AG04449 (cell line): ENCODE results near the gene MYO5C.
A peak's percentile ranks its signal among the peaks of the same experiment; 100 is the strongest.
"Not testable (repeated sequence)": the region's sequence is repeated elsewhere in the genome, so short reads cannot be mapped to it uniquely, and the experiment has no call there.

Experiments used
- CTCF ChIA-PET: fragments of 350-600 bp; formaldehyde crosslinking; extraction: SDS; loops from one replicate; lab custom pipeline; 2021; ENCODE audit warnings: antibody characterized with exemption; lab: Yijun Ruan, JAX
- POLR2A ChIA-PET: fragments of 400-600, 350-600 bp; formaldehyde crosslinking; extraction: SDS; loops from one replicate; lab custom pipeline; 2020; ENCODE audit warnings: antibody characterized with exemption, inconsistent platforms; lab: Yijun Ruan, JAX
- DNase-seq: peaks from one replicate; pipeline ENCODE4 v3.0.0-alpha.2; 2010; ENCODE audit warnings: low read depth, low spot score
- H3K4me3 ChIP-seq: 2 replicates; pipeline ENCODE4 v1.5.1; 2011; ENCODE audit warnings: low read depth, mild to moderate bottlenecking, control low read depth, low read length
- TF ChIP-seq, protein P1 (sequence below): IDR thresholded peaks from one replicate; pipeline ENCODE4 v1.5.1; 2011; ENCODE audit warnings: mild to moderate bottlenecking, moderate library complexity, low read length, control low read depth, inconsistent platforms; ENCODE audit not compliant: insufficient read depth; ENCODE audit errors: missing control alignments

MYO5C gene

GRCh38 chr15:52178765-52179164 is 116.8 kb downstream of the MYO5C start:
- CTCF ChIA-PET, result interaction anchor here (0.6 to 4.1 kb wide), 12 partner anchors 9 to 289 kb away, joined by 3 to 20 read pairs (median 4); no protein-coding TSS in a partner anchor
- TF ChIP-seq, protein P1, sequence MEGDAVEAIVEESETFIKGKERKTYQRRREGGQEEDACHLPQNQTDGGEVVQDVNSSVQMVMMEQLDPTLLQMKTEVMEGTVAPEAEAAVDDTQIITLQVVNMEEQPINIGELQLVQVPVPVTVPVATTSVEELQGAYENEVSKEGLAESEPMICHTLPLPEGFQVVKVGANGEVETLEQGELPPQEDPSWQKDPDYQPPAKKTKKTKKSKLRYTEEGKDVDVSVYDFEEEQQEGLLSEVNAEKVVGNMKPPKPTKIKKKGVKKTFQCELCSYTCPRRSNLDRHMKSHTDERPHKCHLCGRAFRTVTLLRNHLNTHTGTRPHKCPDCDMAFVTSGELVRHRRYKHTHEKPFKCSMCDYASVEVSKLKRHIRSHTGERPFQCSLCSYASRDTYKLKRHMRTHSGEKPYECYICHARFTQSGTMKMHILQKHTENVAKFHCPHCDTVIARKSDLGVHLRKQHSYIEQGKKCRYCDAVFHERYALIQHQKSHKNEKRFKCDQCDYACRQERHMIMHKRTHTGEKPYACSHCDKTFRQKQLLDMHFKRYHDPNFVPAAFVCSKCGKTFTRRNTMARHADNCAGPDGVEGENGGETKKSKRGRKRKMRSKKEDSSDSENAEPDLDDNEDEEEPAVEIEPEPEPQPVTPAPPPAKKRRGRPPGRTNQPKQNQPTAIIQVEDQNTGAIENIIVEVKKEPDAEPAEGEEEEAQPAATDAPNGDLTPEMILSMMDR, result no peak
- peak overlapping the region; percentile 92 for H3K4me3 ChIP-seq
- POLR2A ChIA-PET, result interaction anchor here (0.8 to 1.0 kb wide), 2 partner anchors 35 to 48 kb away, joined by 3 read pairs; no protein-coding TSS in a partner anchor
- DNase-seq, result no peak

GRCh38 chr15:52172869-52173268 is 122.7 kb downstream of the MYO5C start:
- TF ChIP-seq, protein P1, result no peak
- ChIA-PET CTCF (interaction anchor here (1.3 to 6.0 kb wide), 3 partner anchors 8 to 36 kb away, joined by 3 to 27 read pairs (median 8); no protein-coding TSS in a partner anchor), POLR2A (no interaction called here)
- H3K4me3 ChIP-seq, result no peak overlapping the region
- no peak for DNase-seq

- ChIA-PET CTCF (interaction anchor here (1.2 to 6.0 kb wide), 4 partner anchors 12 to 104 kb away, joined by 3 to 27 read pairs (median 4); no protein-coding TSS in a partner anchor), POLR2A (no interaction called here)
- no peak overlapping the region for H3K4me3 ChIP-seq
- DNase-seq, result no peak
- TF ChIP-seq, protein P1, result no peak
These were observed 123.8 kb downstream of the MYO5C start for GRCh38 chr15:52171807-52172206.

DNA sequence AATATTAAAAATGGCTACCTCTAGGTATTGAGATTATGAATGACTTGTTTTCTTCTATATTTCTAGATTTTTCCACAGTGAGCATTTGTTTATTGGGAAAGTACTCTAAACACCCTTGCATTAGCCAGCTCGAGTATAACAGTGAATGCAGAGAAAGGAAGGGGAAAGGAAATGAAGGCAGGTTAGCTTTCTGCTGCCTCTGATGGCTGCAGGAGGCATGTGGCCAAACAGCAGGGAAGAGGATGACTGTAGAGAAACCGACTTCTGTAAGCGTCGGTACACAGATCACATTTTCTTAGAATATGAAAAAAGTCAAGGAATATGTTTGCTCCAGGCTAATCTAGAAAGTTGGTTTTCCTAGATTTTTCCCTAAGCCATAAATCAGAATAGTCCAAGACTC is 124.2 kb downstream of the MYO5C start:
- ChIA-PET CTCF (interaction anchor here (1.2 to 6.0 kb wide), 6 partner anchors 9 to 190 kb away, joined by 3 to 27 read pairs (median 4); no protein-coding TSS in a partner anchor), POLR2A (no interaction called here)
- no peak overlapping the region for H3K4me3 ChIP-seq
- TF ChIP-seq, protein P1, result no peak
- DNase-seq, result no peak

DNA sequence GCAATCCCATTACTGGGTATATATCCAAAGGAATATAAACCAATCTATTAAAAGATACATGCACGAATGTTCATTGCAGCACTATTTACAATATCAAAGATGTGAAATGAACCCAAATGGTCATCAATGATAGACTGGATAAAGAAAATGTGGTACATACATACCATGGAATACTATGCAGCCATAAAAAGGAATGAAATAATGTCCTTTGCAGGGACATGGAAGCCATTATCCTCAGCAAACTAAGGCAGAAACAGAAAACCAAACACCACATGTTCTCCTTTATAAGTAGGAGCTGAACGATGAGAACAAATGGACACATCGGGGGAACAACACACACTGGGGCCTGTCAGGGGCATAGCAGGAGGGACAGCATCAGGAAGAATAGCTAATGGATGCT is 125.4 kb downstream of the MYO5C start:
- DNase-seq, H3K4me3 ChIP-seq, POLR2A ChIA-PET: not testable (repeated sequence)
- CTCF ChIA-PET, result interaction anchor here (1.2 kb wide), 2 partner anchors 8 to 189 kb away, joined by 3 read pairs; no protein-coding TSS in a partner anchor

DNA sequence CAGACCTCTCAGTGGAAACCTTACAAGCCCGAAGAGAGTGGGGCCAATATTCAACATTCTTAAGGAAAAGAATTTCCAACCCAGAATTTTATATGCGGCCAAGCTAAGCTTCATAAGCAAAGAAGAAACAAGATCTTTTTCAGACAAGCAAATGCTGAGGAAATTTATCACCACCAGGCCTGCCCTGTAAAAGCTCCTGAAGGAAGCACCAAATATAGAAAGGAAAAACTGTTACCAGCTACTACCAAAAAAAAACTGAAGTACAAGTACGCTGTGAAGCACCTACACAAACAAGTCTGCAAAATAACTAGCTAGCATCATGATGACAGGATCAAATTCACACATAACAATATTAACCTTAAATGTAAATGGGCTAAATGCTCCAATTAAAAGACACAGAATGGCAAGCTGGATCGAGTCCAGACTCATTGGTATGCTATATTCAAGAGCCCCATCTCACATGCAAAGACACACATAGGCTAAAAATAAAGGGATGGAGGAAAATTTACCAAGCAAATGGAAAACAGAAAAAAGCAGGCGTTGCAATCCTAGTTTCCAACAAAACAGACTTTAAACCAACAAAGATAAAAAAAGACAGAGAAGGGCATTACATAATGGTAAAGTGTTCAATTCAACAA is 130.0 kb downstream of the MYO5C start:
- CTCF ChIA-PET, result interaction anchor here (1.1 to 3.4 kb wide), 5 partner anchors 18 to 43 kb away, joined by 3 to 16 read pairs (median 6); no protein-coding TSS in a partner anchor
- H3K4me3 ChIP-seq, DNase-seq, POLR2A ChIA-PET: not testable (repeated sequence)

DNA sequence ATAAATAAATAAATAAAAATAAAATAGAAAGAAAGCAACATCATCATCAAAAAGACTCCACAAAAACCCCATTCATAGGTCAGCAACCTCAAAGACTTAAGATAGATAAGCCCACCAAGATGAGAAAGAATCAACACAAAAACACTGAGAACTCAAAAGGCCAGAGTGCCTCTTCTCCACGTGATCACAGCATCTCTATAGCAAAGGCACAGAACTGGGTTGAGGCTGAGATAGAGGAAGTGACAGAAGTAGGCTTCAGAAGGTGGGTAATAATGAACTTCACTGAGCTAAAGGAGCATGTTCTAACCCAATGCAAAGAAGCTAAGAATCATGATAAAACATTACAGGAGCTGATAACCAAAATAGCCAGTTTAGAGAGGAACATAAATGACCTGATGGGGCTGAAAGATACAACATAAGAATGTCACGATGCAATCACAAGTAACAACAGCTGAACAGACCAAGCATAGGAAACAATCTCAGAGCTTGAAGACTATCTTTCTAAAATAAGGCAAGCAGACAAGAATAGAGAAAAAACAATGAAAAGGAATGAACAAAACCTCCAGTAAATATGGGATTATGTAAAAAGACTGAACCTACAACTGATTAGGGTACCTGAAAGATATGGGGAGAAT is 130.9 kb downstream of the MYO5C start:
- no peak for DNase-seq
- CTCF ChIA-PET, result interaction anchor here (1.0 to 3.4 kb wide), 6 partner anchors 8 to 44 kb away, joined by 3 to 16 read pairs (median 4); no protein-coding TSS in a partner anchor
- POLR2A ChIA-PET, result no interaction called here
- no peak overlapping the region for H3K4me3 ChIP-seq
- TF ChIP-seq, protein P1, result no peak
